Activated CD4-positive, CD25-positive, alpha-beta regulatory T cell treated with anti-CD3 and anti-CD28 coated beads, Interleukin-2, amount 50 U/mL, for 16 hours (primary cell): ENCODE results near the gene AIFM3.
"Not testable (repeated sequence)": the region's sequence is repeated elsewhere in the genome, so short reads cannot be mapped to it uniquely, and the experiment has no call there.

ENCODE experiments used
- DNase-seq: peaks from one replicate; pipeline ENCODE4 v3.0.0-alpha.2; 2020; ENCODE audit warnings: low read depth, low spot score

Gene AIFM3

DNA sequence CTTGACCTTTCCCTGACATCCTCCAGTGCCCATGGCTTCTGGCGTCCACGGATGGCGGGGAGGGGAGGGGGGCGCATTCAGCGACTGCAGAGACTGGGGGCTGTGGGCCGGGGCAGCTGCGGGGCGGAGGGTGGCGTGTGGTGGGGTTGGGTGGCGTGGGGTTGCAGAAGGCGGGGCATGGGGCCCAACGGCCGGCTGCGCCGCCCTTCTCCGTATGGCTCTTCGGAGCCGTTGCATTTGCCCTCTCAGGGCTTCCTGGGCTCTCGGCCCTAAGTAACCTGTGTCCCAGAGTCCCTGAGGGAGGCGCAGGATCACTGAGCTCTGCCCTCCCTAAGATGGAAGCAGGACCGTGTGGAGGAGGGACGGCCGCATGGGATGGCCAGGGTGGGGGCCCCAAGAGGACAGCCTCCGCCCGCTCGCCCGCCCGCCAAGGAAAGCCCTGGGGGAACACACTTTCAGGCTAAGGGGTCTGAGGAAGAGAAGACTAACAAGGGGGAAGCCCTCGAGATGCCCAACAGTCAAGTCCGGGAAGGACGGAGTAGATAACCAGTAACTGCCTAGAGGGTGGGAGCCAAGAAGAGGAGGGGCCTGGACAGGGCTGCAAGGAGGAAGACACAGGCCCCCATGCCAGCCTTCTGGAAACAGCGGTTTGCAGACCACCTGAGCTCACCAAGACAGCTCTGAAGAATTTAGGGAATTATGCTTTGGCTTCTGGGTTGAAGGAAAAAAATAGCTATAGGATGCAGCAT is 9.2 kb upstream of the AIFM3 start:
- no peak for DNase-seq

DNA sequence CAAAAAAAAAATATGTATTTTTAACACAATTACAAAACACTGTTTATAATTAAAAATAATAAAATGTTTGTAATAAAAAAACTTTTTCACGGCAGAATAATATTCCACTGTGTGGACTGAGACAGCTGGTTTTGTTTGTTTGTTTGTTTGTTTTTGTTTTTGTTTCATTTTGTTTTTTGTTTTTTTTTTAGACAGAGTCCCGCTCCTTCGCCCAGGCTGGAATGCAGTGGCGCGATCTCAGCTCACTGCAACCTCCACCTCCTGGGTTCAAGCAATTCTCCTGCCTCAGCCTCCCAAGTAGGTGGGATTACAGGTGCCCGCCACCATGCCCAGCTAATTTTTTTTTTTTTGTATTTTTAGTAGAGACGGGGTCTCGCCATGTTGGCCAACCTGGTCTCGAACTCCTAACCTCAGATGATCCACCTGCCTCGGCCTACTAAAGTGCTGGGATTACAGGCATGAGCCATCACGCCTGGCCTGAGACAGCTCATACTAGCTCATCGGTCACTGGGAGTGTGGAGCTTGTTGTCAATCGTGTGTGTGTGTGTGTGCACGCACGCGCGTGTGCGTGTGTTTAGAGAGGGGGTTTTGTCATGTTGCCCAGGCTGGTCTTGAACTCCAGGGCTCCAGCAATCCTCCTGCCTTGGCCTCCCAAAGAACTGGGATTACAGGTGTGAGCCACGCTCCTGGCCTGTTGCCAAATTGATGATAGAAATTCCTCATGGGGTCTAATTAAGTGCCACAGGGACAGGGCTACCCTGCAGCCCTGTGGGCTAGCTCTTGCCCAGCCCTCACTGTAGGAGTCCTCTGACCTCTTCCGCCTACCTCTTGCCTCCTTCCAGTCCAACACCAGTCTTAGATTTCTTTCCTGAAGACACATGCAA is 7.2 kb upstream of the AIFM3 start:
- DNase-seq = no peak

DNA sequence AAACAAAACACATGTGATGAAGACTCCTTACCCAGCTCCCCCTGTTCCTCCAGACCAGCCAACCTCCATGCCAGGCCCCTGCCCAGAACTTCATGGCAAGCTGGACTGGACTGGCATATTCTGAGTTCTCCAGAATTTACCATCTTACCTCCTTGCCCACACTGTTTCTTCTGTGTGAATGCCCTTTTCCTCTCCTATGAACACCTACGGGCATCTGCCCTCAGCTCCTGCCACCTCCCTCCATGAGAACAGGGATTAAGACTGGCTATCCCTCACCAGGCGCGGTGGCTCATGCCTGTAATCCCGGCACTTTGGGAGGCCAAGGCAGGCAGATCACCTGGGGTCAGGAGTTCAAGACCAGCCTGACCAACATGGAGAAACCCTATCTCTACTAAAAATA is 6.4 kb upstream of the AIFM3 start:
- no peak for DNase-seq

DNA sequence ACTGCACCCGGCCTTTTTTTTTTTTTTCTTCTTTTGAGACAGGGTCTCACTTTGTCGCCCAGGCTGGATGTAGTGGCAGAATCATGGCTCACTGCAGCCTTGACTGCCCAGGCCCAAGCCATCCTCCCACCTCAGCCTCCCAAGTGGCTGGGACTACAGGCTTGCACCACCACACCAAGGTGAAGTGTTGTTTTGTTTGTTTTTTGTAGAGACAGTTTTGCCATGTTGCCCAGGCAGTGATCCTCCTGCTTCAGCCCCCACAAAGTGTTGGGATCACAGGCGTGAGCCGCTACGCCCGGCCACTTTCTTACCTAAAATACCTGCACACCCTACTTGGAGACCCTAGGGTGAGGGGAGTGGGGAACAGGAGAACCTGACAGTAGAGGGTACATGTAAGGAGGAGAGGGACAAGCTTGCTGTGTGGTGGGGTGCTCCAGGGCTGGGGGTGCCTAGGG is 4.5 kb upstream of the AIFM3 start:
- DNase-seq = no peak

DNA sequence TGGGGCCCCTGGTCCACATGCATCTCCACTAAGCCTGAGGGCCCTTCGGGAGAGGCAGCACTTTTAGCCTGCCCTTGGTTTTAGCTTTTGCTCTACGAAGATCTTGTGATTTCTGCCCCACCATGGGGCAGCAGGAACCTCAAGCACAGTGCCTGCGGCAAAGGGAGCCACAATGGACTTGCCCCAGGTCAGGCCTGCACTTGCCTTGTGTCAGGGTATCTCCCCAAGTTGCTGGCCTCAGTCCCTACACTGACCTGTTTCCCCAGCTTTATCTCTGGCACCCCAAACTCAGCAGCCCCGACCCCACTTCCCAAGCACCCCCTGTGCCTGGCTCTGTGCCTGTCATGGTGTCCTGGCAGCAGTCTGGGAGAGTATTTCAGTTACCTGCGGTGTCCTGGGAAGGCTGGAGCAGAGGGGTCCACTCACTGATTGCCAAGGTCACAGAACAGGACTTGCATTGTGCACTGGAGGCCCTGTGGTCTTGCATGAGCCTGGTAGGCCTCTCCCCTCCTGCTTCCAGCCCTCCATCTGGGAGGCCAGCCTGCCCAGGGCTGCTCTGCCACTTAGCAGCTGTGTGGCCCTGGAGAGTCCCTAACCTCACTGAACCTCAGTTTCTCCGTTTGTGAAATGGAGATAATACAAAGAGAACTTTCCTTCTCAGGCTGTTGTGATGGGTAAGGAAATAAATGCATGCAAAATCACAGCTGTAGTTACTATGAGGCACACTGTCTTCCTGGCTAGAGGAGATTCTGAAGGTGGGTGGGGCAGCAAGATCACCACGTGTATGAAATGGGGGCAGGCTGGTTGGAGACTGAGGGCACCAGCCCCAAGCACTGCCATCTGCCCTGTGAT is 3.6 kb upstream of the AIFM3 start:
- DNase-seq = no peak

DNA sequence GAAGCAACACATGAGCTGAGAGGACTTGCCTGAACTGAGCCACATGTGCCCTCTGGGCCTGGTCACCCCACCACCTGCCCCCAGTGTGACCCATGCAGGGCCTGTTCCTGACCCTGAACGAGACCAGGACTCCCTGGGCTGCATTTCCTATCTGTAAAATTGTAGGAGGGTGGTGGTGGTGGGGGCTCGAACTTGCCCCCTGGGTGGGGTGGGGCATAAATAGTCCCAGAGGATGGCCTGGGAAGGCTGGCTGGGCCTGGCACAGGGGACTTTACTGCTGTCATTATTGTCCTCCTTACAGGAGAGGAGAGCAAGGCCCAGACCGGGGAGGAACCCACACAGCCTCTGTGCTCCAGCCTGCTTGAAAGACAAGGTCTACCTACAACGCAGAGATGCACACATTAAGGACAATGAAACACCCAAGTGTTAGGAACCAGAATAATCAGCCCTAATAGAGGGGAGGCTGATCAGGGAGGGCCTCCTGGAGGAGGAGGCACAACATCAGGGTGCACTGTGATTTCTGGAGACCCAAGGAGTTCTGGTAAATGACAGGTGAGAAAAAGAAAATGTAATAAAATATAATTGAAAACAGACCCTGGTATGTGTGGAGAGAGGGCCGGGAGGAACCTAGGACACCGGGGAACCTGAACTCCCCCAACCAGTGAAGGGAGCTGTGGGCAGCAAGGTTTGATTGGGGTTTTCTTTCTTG is 2.8 kb upstream of the AIFM3 start:
- no peak for DNase-seq

DNA sequence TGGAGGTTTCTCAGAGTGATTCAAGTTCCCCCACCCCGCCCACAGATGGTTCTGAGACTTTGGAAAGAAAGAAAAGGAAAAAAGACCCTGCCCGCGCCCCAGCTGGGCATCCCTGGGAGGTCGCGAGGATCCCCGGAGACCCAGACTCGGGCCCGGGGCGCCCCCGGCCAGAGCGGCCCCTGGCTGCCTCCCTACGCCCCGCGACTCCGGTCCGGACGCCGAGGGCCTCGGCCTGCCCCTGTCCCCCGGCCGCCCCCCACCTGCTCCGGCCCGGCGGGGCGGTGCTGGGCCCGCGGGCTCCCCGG is 2.3 kb upstream of the AIFM3 start:
- no peak for DNase-seq

DNA sequence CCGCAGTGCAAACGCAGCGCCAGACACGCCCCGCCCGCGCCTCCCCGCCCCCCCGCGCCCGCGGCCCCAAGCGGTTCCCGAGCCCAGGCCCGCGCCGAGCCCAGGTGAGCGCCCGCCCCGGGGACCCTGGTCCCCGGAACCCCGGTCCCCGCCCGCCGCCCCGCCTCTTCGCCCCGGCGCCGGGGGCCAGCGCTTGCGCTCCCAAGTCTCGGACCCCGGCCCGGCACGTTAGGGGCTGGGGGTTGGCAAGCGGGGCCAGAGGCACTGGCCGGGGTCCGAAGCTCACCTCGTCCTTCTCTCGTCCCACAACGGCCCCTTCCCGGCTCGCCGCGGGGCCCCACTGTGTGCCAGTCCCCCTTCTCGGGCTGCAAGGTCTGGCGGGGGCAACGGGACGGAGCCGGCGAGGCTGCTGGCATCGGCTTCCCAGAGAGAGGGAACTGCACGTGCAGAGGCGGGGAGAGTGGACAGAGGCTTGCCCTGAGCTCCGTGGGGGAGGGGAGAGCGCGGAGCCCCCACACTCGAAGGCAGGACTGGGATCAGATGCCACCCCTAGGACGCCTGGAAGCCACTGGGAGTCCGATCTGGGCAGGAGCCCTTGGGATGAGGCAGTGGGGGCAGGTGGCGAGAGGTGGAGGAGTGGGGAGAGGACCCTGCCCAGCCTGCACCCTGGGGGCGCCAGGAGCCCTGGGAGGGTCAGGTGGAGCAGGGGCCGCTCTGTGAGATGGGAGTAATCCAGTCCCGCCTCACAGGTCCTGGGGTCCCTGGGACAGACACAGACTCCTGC is 1.8 kb upstream of the AIFM3 start:
- no peak for DNase-seq

DNA sequence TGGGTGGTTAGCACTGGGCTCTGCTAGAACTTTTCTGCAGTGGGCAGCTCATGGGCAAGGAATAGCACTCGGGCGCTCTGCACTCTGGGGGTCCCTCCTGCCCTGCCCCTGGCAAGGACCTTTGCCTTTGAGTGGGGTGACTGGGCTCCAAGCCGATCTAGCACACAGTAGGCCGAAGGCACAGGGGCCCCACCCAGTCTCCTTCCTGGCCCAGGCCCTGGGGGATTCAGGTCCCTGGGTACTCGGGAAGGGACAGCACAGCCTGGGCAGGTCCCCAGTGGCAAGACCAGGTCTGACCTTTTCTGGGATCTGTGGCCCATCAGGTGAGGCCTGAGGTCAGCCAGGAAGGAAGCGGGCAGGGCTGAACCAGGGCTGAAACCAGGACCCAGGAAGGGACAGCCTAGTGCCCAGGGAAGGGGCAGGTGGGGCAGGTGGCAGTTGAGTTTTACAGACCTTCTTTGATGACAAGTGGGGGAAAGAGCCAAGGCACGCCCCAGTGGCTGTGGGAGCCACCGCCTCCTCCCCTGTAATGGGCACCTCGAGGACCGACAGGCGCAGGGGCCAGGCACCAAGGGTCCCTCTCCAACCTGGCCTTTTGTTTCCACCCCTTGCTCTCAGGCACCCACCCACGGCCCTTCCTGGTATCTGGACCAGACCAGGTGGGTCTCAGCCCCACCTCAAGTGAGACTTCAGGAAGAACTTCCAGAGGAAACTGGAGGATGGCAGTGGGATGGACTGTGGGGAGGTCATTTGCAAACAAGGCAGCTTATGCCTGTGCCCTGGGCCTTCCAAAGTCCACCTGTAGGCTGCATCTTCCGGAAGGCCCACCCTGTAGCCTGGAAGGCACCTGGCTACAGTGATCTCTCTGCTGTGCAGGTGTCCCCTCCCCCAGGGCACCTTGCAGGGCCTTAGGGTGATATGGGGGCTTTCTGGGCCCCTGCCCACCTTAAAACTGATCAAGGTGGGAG is 883 bp upstream of the AIFM3 start:
- DNase-seq = no peak

DNA sequence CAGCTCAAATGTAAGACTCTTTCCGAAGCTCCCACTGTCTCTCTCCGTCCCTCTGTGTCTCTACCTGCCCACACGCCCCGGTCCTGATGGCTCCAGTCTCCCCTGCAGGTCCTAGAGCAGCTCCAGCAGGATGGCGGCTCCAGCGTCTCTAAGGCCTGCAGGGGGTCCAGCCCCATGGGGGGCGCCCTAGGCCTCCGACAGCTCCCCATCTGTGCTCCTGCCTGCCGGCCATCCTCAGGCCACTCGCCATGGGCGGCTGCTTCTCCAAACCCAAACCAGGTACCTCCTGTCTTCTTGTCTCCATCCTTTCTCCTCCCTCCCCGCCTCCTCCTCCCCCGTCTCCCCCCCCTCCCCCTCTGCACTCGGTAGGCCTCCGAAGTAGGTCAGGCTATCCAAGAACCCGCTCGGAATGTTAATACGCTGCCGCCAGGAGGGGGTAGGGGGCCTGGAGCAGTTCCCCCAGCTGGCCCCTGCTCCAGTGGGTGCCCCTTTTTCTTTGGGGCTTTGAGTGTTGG is 699 bp downstream of the AIFM3 start:
- no peak for DNase-seq

DNA sequence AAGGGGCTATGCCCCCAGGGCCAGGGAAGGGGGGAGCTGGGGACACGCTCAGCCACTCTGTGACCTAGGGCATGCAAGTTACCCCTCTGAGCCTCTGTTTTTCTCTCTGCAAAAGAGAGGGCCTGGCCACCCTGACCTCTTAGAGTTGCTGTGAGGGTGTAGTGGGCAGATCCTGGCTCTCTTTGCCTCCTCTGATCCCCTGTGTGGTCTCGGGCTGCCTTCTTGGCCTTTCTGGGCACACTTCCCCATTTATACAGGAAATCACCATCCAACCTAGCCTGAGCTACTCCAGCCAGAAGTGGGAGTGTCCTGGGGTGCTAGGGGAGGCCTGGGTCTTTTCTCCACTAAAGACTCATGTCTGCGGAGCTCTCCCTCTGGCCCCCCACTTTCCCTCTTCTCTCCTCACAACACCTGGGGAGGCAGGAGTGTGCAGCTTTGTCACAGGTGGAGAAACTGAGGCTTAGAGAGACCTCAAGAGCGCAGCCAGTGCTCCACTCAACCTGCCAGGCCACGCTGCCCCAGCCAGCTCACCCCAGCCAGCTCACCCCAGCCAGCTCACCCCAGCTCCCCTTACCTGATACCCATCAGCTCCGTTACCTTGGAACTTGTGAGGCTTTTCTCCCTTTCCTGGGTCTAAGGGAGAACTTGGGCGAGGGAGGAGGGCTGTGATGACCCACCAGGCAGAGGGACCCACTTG is 1.4 kb downstream of the AIFM3 start:
- DNase-seq = no peak

DNA sequence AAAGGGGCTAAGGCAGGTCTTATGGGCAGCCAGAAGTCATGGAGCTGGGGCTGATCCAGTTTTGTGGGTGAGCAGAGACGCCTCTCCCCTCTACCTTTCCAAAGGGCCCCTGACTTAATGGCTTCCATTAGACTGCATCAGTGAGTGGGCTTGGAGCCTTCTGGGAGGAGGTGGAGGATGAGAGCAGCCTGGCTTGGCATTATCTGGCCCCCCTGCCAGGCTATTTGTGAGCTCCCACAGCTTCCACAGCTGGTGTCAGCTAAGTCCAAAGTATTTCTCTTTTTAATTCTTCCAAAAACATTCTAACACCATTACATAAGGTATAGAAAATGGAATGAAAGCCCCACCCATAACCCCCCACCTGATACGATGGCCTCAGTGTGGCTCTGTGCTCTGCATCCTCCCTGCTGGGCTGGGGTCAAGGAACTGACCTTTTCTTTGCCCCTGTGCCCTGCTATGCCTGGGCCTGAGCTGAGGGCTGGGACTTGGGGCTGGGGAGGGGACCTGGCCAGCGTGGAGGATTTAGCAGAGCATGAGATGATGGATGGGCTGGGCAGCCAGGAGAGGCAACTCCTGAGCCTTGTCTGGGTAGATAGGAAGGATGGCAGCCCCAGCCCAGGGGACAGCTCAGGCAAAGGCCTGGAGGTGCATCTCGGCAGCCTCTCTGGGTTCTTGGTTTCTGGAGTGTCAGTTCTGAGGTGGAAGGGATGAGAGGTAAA is 4.0 kb downstream of the AIFM3 start:
- no peak for DNase-seq

DNA sequence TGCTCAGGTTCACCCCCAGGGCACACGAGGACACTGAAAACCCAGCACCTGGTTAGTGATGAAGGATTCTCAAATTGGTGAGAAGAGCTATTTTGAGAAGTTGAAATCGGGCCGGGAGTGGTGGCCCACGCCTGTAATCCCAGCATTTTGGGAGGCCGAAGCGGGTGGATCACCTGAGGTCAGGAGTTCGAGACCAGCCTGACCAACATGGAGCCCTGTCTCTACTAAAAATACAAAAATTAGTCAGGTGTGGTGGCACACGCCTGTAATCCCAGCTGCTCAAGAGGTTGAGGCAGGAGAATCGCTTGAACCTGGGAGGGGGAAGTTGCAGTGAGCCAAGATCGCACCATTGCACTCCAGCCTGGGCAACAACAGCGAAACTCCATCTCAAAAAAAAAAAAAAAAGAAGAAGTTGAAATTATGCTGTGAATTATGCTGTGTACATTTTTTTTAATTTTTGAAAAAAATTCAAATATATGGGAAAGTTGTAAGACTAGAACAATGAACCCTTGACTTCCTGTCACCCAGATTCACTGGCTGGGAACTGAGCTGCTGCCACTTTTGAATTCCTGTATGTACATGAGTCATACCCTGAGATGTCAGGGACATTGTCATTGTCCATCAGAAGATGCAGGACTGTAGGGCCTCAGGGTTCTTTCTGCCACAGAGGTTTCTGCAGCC is 5.1 kb downstream of the AIFM3 start:
- not testable (repeated sequence) for DNase-seq

DNA sequence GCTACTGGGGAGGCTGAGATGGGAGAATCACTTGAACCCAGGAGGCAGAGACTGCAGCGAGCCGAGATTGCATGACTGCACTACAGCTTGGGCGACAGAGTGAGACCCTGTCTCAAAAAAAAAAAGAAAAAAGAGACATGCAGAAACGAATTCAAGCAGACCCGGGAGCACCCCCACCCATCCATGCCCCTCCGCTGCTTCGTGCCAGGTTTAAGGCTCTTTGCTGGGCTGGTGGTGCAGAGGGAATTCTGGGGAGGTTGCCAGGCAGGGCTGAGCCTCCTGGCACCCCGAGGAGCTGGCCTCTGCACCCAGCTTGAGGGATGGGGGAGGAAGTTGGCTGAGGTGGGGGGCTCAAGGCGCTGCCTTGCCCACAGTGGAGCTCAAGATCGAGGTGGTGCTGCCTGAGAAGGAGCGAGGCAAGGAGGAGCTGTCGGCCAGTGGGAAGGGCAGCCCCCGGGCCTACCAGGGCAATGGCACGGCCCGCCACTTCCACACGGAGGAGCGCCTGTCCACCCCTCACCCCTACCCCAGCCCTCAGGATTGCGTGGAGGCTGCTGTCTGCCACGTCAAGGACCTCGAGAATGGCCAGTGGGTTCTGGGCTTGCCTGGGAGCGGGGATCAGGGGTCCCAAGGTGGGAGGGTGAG is 6.0 kb downstream of the AIFM3 start:
- DNase-seq = no peak

DNA sequence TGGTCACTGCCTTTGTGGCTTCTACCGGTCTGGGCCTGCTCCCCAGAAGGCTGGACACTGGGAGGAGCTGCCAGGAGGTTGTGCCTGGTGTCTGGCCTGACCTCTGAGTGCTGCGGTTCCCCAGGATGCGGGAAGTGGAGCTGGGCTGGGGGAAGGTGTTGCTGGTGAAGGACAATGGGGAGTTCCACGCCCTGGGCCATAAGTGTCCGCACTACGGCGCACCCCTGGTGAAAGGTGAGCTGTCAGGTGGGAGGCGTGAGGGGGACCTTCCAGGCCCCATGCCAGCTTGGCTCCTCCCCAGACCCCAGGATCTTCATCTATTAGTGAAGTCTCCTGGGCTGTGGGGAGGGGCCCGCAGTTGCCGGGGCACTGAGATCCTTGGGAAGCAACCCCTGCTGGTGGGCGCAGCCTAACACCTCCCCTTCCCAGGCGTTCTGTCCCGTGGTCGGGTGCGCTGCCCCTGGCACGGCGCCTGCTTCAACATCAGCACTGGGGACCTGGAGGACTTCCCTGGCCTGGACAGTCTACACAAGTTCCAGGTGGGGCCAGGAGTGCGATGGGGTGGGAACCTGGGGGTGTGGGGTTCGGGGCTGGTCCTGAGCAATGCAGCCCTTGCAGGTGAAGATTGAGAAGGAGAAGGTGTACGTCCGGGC is 6.7 kb downstream of the AIFM3 start:
- no peak for DNase-seq

DNA sequence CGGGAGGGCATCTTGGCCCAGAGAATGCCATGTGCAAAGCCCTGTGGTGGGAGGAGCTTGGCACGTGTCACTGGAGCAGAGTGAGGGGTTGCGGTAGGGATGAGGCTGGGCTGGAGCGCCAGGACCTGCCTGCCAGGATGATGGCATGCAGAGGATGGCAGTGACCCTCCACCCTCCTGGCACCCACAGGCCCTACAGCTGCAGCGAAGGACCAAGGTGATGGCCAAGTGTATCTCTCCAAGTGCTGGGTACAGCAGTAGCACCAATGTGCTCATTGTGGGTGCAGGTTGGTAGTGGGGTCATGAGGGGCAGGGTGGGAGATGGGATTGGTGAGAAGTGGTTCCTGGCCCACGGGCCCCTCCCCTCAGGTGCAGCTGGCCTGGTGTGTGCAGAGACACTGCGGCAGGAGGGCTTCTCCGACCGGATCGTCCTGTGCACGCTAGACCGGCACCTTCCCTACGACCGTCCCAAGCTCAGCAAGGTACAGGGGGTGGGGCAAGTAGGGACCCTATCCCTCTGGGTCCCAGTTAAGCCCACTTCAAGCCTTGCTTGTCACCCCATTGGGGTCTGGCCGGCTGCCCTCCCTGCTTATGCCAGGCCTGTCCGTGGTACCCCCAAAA is 7.4 kb downstream of the AIFM3 start:
- no peak for DNase-seq
